ENCODE results near the gene ADGRB2. TPM values are rescaled to one million over a fixed set of nuclear protein-coding genes. Genes with fewer than 3 reads are reported as not detected.

Gene ADGRB2
- total and polyA plus RNA-seq, 3 donors from 2014 or later = 11.8 to 18.0 (median 15.7) TPM

- no peak overlapping the region for H3K4me3 ChIP-seq
- DNase-seq = no peak
- TF ChIP-seq CTCF (IDR thresholded peaks at IDR 0.05) (no peak), POLR2A (IDR thresholded peaks at IDR 0.05) (no peak)
- intact Hi-C loops (cut with DNase I; ENCODE audit: low total_unique reads) = no loop called here
- H3K4me1 ChIP-seq = peaks cover 15% of the 10 kb centered on the region
- WGBS, 2 donors = 76 to 81% methylated on average over 3 of the region's 3 CpGs
- H3K36me3 ChIP-seq (ENCODE audit: low read depth, missing control alignments) = no peaks in the 10 kb centered on the region
- no peaks in the 10 kb centered on the region for H3K27me3 ChIP-seq
- H3K27ac ChIP-seq = no peak overlapping the region
- H3K9me3 ChIP-seq = no peaks in the 10 kb centered on the region
These were observed 12.4 kb upstream of the ADGRB2 start for GRCh38 chr1:31776516-31776915.

GRCh38 chr1:31776032-31776431, 11.9 kb upstream of the ADGRB2 start:
- Histone ChIP-seq H3K4me3 (no peak overlapping the region), H3K4me1 (peaks cover 13% of the 10 kb centered on the region), H3K36me3 (ENCODE audit: low read depth, missing control alignments) (no peaks in the 10 kb centered on the region), H3K9me3 (no peaks in the 10 kb centered on the region), H3K27me3 (no peaks in the 10 kb centered on the region), H3K27ac (no peak overlapping the region)
- no peak for DNase-seq
- TF ChIP-seq POLR2A (IDR thresholded peaks at IDR 0.05) = no peak
- no peak for TF ChIP-seq CTCF (IDR thresholded peaks at IDR 0.05)
- WGBS, 2 donors = 91 to 98% methylated on average over 5 of the region's 5 CpGs
- intact Hi-C loops (cut with DNase I; ENCODE audit: low total_unique reads) = no loop called here

GRCh38 chr1:31775210-31775999, 11.3 kb upstream of the ADGRB2 start:
- DNase-seq = no peak
- no peaks in the 10 kb centered on the region for H3K27me3 ChIP-seq
- H3K4me3 ChIP-seq = no peak overlapping the region
- 78 to 87% methylated on average over 10 of the region's 10 CpGs for WGBS, 2 donors
- H3K9me3 ChIP-seq = no peaks in the 10 kb centered on the region
- TF ChIP-seq POLR2A (IDR thresholded peaks at IDR 0.05) (no peak), CTCF (IDR thresholded peaks at IDR 0.05) (no peak)
- intact Hi-C loops (cut with DNase I; ENCODE audit: low total_unique reads) = no loop called here
- no peak overlapping the region for H3K27ac ChIP-seq
- H3K36me3 ChIP-seq (ENCODE audit: low read depth, missing control alignments) = no peaks in the 10 kb centered on the region
- peaks cover 13% of the 10 kb centered on the region for H3K4me1 ChIP-seq

- no peak for DNase-seq
- TF ChIP-seq POLR2A (IDR thresholded peaks at IDR 0.05) (no peak), CTCF (IDR thresholded peaks at IDR 0.05) (no peak)
- no peaks in the 10 kb centered on the region for H3K27me3 ChIP-seq
- H3K4me1 ChIP-seq = peaks cover 13% of the 10 kb centered on the region
- H3K36me3 ChIP-seq (ENCODE audit: low read depth, missing control alignments) = no peaks in the 10 kb centered on the region
- intact Hi-C loops (cut with DNase I; ENCODE audit: low total_unique reads) = no loop called here
- no peaks in the 10 kb centered on the region for H3K9me3 ChIP-seq
- no peak overlapping the region for H3K27ac ChIP-seq
- 90 to 92% methylated on average over 3 of the region's 3 CpGs for WGBS, 2 donors
- H3K4me3 ChIP-seq = no peak overlapping the region
These were observed 10.4 kb upstream of the ADGRB2 start for GRCh38 chr1:31774495-31774894.

- TF ChIP-seq POLR2A (IDR thresholded peaks at IDR 0.05) (no peak), CTCF (IDR thresholded peaks at IDR 0.05) (no peak)
- WGBS, 2 donors = 91 to 93% methylated on average over 5 of the region's 5 CpGs
- Histone ChIP-seq H3K4me3 (no peak overlapping the region), H3K27me3 (no peaks in the 10 kb centered on the region), H3K27ac (no peak overlapping the region), H3K36me3 (ENCODE audit: low read depth, missing control alignments) (no peaks in the 10 kb centered on the region), H3K9me3 (no peaks in the 10 kb centered on the region), H3K4me1 (peaks cover 13% of the 10 kb centered on the region)
- intact Hi-C loops (cut with DNase I; ENCODE audit: low total_unique reads) = no loop called here
- no peak for DNase-seq
These were observed 9.7 kb upstream of the ADGRB2 start for GRCh38 chr1:31773861-31774260.
